Endothelial cell of umbilical vein (primary cell): ENCODE results near the gene FCMR. TPM values are rescaled to one million over a fixed set of nuclear protein-coding genes. Genes with fewer than 3 reads are reported as not detected.

Source experiments
- Bru-seq: library from RNA; stranded (reverse); fragments of 400-500 nt; gene quantifications from one replicate; lab custom pipeline; 2021; lab: Mats Ljungman, UMichigan
- BruChase-seq, 2 experiments: library from RNA; stranded (reverse); fragments of 400-500 nt; gene quantifications; one replicate each; lab custom pipeline; 2021; lab: Mats Ljungman, UMichigan
- BruUV-seq: library from RNA; stranded (reverse); fragments of 400-500 nt; replicated peaks from 2 replicates; lab custom pipeline; 2021; lab: Mats Ljungman, UMichigan
- CTCF ChIA-PET: fragments of 300-600, 350-600 bp; sonication (Branson Sonifier 250); formaldehyde crosslinking; loops from one replicate; lab custom pipeline; 2021; ENCODE audit warnings: antibody characterized with exemption, inconsistent platforms; lab: Charles Lee
- POLR2A ChIA-PET: fragments of 300-600, 350-600 bp; sonication (Branson Sonifier 250); formaldehyde crosslinking; loops from one replicate; lab custom pipeline; 2021; ENCODE audit warnings: antibody characterized with exemption, inconsistent platforms; lab: Charles Lee
- DNase-seq: peaks from one replicate; pipeline ENCODE4 v3.0.0-alpha.2; 2011; ENCODE audit warnings: low read depth, low spot score
- FAIRE-seq: peaks from 2 replicates; lab custom pipeline; 2011; peaks lifted over from hg19 to GRCh38; lab: Jason Lieb, UNC
- H2AFZ ChIP-seq: 2 replicates; pipeline ENCODE4 v1.6.0; 2012; ENCODE audit warnings: low read depth, low read length, control low read depth, inconsistent platforms
- H3K27ac ChIP-seq: 2 replicates; pipeline ENCODE4 v1.5.1; 2011; ENCODE audit warnings: low read depth, mild to moderate bottlenecking, control low read depth, low read length, moderate library complexity; ENCODE audit not compliant: insufficient read depth
- H3K27me3 ChIP-seq, 2 experiments: 2 replicates each; pipeline versions ENCODE4 v1.6.0 to v1.6.1; 2011; ENCODE audit warnings: low read length in 2 of 2, mixed read lengths in 1 of 2; ENCODE audit not compliant: control insufficient read depth in 2 of 2, insufficient read depth in 2 of 2
- H3K36me3 ChIP-seq, 2 experiments: 2 replicates in 1 of 2; 3 replicates in 1 of 2; pipeline ENCODE4 v1.5.1; 2011; ENCODE audit warnings: low read length in 2 of 2, mild to moderate bottlenecking in 1 of 2, moderate library complexity in 1 of 2; ENCODE audit not compliant: control insufficient read depth in 2 of 2, insufficient read depth in 2 of 2; ENCODE audit errors: extremely low read depth in 1 of 2
- H3K4me1 ChIP-seq: 3 replicates; pipeline ENCODE4 v1.5.1; 2011; ENCODE audit warnings: mild to moderate bottlenecking, low read length; ENCODE audit not compliant: control insufficient read depth, insufficient read depth; ENCODE audit errors: extremely low read depth
- H3K4me2 ChIP-seq: 2 replicates; pipeline ENCODE4 v1.6.1; 2011; ENCODE audit warnings: low read length, control low read depth, mixed read lengths; ENCODE audit not compliant: insufficient read depth
- H3K4me3 ChIP-seq, 3 experiments: fragments of 200-600 bp in 1 of 3; sonication (generic), shearing (Covaris generic) in 1 of 3; replicated peaks in 1 of 3; 2 replicates each; pipeline ENCODE4 v1.5.1; 2011 to 2016; ENCODE audit warnings: control low read depth in 3 of 3, low read length in 3 of 3, mild to moderate bottlenecking in 2 of 3, inconsistent platforms in 1 of 3, low read depth in 1 of 3, moderate library complexity in 1 of 3; ENCODE audit not compliant: insufficient read depth in 1 of 3
- H3K79me2 ChIP-seq: 2 replicates; pipeline ENCODE4 v1.6.0; 2012; ENCODE audit warnings: low read length, inconsistent platforms; ENCODE audit not compliant: control insufficient read depth, insufficient read depth
- H3K9ac ChIP-seq: replicated peaks from 2 replicates; pipeline ENCODE3; 2011; ENCODE audit warnings: low read length, control low read depth; ENCODE audit not compliant: insufficient read depth; ENCODE audit errors: extremely low read depth
- H3K9me1 ChIP-seq: replicated peaks from 3 replicates; pipeline ENCODE4 v1.6.0; 2011; ENCODE audit warnings: mild to moderate bottlenecking, low read length; ENCODE audit not compliant: control insufficient read depth, insufficient read depth; ENCODE audit errors: extremely low read depth
- H3K9me3 ChIP-seq: replicated peaks from 2 replicates; pipeline ENCODE4 v1.5.1; 2012; ENCODE audit warnings: low read length, inconsistent platforms; ENCODE audit not compliant: control insufficient read depth, insufficient read depth
- H4K20me1 ChIP-seq: replicated peaks from 2 replicates; pipeline ENCODE3; 2011; ENCODE audit warnings: mild to moderate bottlenecking, low read length; ENCODE audit not compliant: control insufficient read depth, insufficient read depth; ENCODE audit errors: extremely low read depth
- EZH2 ChIP-seq: IDR thresholded peaks from 2 replicates; pipeline ENCODE4 v1.6.1; 2012; ENCODE audit warnings: borderline replicate concordance, low read depth, mild to moderate bottlenecking, moderate library complexity, low read length, inconsistent platforms; ENCODE audit not compliant: severe bottlenecking
- FOS ChIP-seq: IDR thresholded peaks from 2 replicates; pipeline ENCODE4 v1.6.1; 2011; ENCODE audit warnings: mild to moderate bottlenecking, low read length, moderate library complexity, borderline replicate concordance; ENCODE audit not compliant: insufficient read depth
- GATA2 ChIP-seq: IDR thresholded peaks from 2 replicates; pipeline ENCODE4 v1.7.0; 2011; ENCODE audit warnings: low read depth, mild to moderate bottlenecking, moderate library complexity, mixed read lengths, low read length; ENCODE audit not compliant: insufficient read length, insufficient read depth
- JUN ChIP-seq: IDR thresholded peaks from 2 replicates; pipeline ENCODE4 v1.6.1; 2011; ENCODE audit warnings: borderline replicate concordance, low read depth; ENCODE audit not compliant: insufficient read length, insufficient read depth
- MYC ChIP-seq: IDR thresholded peaks from one replicate; pipeline ENCODE4 v1.6.1; 2011; ENCODE audit warnings: mild to moderate bottlenecking, low read depth, low read length
- POLR2A ChIP-seq: IDR thresholded peaks from 2 replicates; pipeline ENCODE4 v1.6.1; 2012; ENCODE audit warnings: low read depth, mild to moderate bottlenecking, control low read depth, low read length
- POLR2AphosphoS5 ChIP-seq: IDR thresholded peaks from 2 replicates; pipeline ENCODE4 v1.6.1; 2012; ENCODE audit warnings: low read depth, mild to moderate bottlenecking, control low read depth, low read length, moderate library complexity; ENCODE audit not compliant: insufficient read depth
- dilution Hi-C: fragments of 300-500 bp; cut with MboI; formaldehyde crosslinking; loops from one replicate; pipeline ENCODE4 v1.15.0; 2019; ENCODE audit warnings: low sequenced_read_pairs; ENCODE audit not compliant: extremely low pct_ligation_motif_present
- intact Hi-C: fragments of 100-400 bp; cut with micrococcal nuclease; formaldehyde crosslinking; loops from one replicate; pipeline ENCODE4 v1.10.0; 2022
- long read RNA-seq: library from polyadenylated mRNA; stranded (forward); transcript quantifications from one replicate; pipeline ENCODE4 v2.0.0, GENCODE V29; 2021
- polyA minus RNA-seq, 3 experiments: library from RNA; depleted of rRNA, polyadenylated mRNA; stranded (reverse); fragments of >200 nt; gene quantifications; 1 replicate in 1 of 3; 2 replicates in 2 of 3; pipeline ENCODE4 v1.2.3, GENCODE V29; 2011
- polyA plus RNA-seq, 4 experiments: library from polyadenylated mRNA; depleted of rRNA in 3 of 4; stranded (reverse) in 3 of 4; unstranded in 1 of 4; fragments of >200 nt; gene quantifications; 2 replicates each; pipeline versions ENCODE4 v1.2.1 to v1.2.3, GENCODE V29; 2011 to 2012; ENCODE audit warnings: missing spikeins in 1 of 4
- total RNA-seq: library from RNA; stranded (reverse); gene quantifications from 2 replicates; pipeline ENCODE4 v1.2.3, GENCODE V29; 2021
- TF ChIP-seq, protein P1 (sequence below), 2 donors: IDR thresholded peaks; 1 replicate in 1 of 2; 2 replicates in 1 of 2; pipeline ENCODE4 v1.5.1; 2011; ENCODE audit warnings: low read length in 2 of 2, mild to moderate bottlenecking in 2 of 2, moderate library complexity in 2 of 2, control low read depth in 1 of 2, inconsistent platforms in 1 of 2, low read depth in 1 of 2; ENCODE audit not compliant: insufficient read depth in 1 of 2; ENCODE audit errors: extremely low read depth in 1 of 2
- TF ChIP-seq, protein P2 (sequence below): IDR thresholded peaks from 2 replicates; pipeline ENCODE4 v1.6.1; 2011; ENCODE audit not compliant: insufficient read depth, insufficient read length

The FCMR gene, protein sequence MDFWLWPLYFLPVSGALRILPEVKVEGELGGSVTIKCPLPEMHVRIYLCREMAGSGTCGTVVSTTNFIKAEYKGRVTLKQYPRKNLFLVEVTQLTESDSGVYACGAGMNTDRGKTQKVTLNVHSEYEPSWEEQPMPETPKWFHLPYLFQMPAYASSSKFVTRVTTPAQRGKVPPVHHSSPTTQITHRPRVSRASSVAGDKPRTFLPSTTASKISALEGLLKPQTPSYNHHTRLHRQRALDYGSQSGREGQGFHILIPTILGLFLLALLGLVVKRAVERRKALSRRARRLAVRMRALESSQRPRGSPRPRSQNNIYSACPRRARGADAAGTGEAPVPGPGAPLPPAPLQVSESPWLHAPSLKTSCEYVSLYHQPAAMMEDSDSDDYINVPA
- total RNA-seq (not detected in 2 replicates), polyA plus RNA-seq (not detected in 2 replicates), polyA minus RNA-seq (not detected in 2 replicates), Bru-seq, nascent RNA (not detected), BruChase-seq, experiment 1, labeled RNA remaining after a 6-hour chase (not detected), BruChase-seq, experiment 2, labeled RNA remaining after a 2-hour chase (not detected)
- not detected in 2 replicates for polyA plus RNA-seq (2011; cell fraction: cytosol; rRNA removed)
- not detected in 2 replicates for polyA plus RNA-seq (2011; cell fraction: nucleus; rRNA removed)
- polyA plus RNA-seq (2012), result not detected in 2 replicates
- polyA minus RNA-seq (2011; cell fraction: cytosol; rRNA and poly(A)+ RNA removed), result 1.5 TPM
- polyA minus RNA-seq (2011; cell fraction: nucleus; rRNA and poly(A)+ RNA removed), result not detected in 2 replicates
- long read RNA-seq, result 0 reads

DNA sequence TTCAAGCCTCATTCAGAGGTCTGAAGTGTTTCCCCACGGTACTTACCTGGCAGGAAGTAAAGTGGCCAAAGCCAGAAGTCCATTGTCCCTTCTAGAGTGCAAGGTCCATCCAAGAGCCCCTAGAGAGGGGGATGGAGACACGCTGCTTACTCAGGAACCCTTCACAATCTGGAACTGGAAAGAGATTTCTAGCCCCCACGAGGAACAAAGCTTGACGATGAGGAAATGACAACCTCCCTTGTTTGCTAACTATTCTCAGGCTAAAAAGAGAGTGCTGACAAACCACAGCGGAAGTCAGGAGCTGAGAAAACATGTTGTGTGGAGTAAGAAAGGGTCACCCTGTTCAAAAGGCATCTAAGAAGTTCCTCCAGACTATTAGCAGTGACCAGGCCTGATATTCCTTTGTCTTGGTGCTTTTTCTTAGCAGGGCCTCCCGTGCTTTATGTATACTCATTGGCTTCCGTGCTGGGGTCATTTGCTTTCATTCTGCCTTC is at the start of gene FCMR:
TSS of gene FCMR (minus strand) at position 170 of the 494 bp plus-strand sequence. CDS start at position 83, 87 bp downstream.
- Histone ChIP-seq H3K79me2 (no peaks in the 10 kb centered on the region), H3K27me3 (no peaks in the 10 kb centered on the region), H3K9ac (no peak within 1 kb of the TSS), H3K9me1 (no peaks in the 10 kb centered on the region), H3K4me1 (no peaks in the 10 kb centered on the region), H3K4me2 (no peak within 1 kb of the TSS), H3K4me3 (no peak within 1 kb of the TSS), H3K27ac (no peak within 1 kb of the TSS), H3K36me3 (no peaks in the 10 kb centered on the region), H2AFZ (no peak within 1 kb of the TSS), H4K20me1 (no peaks in the 10 kb centered on the region), H3K9me3 (no peaks in the 10 kb centered on the region)
- dilution Hi-C loops, result no loop called here
- no peak for TF ChIP-seq MYC
- TF ChIP-seq, protein P1, sequence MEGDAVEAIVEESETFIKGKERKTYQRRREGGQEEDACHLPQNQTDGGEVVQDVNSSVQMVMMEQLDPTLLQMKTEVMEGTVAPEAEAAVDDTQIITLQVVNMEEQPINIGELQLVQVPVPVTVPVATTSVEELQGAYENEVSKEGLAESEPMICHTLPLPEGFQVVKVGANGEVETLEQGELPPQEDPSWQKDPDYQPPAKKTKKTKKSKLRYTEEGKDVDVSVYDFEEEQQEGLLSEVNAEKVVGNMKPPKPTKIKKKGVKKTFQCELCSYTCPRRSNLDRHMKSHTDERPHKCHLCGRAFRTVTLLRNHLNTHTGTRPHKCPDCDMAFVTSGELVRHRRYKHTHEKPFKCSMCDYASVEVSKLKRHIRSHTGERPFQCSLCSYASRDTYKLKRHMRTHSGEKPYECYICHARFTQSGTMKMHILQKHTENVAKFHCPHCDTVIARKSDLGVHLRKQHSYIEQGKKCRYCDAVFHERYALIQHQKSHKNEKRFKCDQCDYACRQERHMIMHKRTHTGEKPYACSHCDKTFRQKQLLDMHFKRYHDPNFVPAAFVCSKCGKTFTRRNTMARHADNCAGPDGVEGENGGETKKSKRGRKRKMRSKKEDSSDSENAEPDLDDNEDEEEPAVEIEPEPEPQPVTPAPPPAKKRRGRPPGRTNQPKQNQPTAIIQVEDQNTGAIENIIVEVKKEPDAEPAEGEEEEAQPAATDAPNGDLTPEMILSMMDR (IDR thresholded peaks at IDR 0.05; ENCODE audit: extremely low read depth in 1 of 2, insufficient read depth in 1 of 2, low read depth in 1 of 2, low read length in 2 of 2), result no peak
- TF ChIP-seq JUN, result no peak
- TF ChIP-seq POLR2A, result no peak
- TF ChIP-seq POLR2AphosphoS5, result no peak
- TF ChIP-seq, protein P2, sequence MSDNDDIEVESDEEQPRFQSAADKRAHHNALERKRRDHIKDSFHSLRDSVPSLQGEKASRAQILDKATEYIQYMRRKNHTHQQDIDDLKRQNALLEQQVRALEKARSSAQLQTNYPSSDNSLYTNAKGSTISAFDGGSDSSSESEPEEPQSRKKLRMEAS, result no peak
- TF ChIP-seq GATA2, result no peak
- no peak for TF ChIP-seq FOS
- no peak for TF ChIP-seq EZH2
- DNase-seq (no peak), FAIRE-seq (no peak)
- intact Hi-C loops, result no loop called here
- CTCF ChIA-PET, result interaction anchor here (1.4 to 2.9 kb wide), 2 partner anchors 9 to 14 kb away, joined by 5 to 13 read pairs; no protein-coding TSS in a partner anchor
- BruUV-seq, result no TSS peak
- POLR2A ChIA-PET, result no interaction called here
